ENCODE data around the gene PLIN1.

Gene PLIN1

GRCh38 chr15:89671687-89672086, 7.5 kb downstream of the PLIN1 start:
- no peak for DNase-seq

GRCh38 chr15:89670971-89671560, 8.1 kb downstream of the PLIN1 start:
- DNase-seq = no peak

- no peak for DNase-seq
Observed at GRCh38 chr15:89669941-89670340, 9.2 kb downstream of the PLIN1 start.

GRCh38 chr15:89669309-89669865, 9.8 kb downstream of the PLIN1 start:
- no peak for DNase-seq

- no peak for DNase-seq
Observed at GRCh38 chr15:89668171-89668570, 11.0 kb downstream of the PLIN1 start.

GRCh38 chr15:89667706-89667960, 11.5 kb downstream of the PLIN1 start:
- DNase-seq = no peak

GRCh38 chr15:89666858-89667705, 12.1 kb downstream of the PLIN1 start:
- DNase-seq = no peak

- no peak for DNase-seq
Observed at GRCh38 chr15:89666184-89666857, 12.8 kb downstream of the PLIN1 start.

GRCh38 chr15:89665449-89666181, 13.6 kb downstream of the PLIN1 start:
- no peak for DNase-seq

GRCh38 chr15:89664441-89665350, 14.5 kb downstream of the PLIN1 start:
- DNase-seq = no peak

- DNase-seq = no peak
Observed at GRCh38 chr15:89662893-89663626, 16.1 kb downstream of the PLIN1 start.

- no peak for DNase-seq
Observed at GRCh38 chr15:89660556-89660955, 18.6 kb downstream of the PLIN1 start.

GRCh38 chr15:89659295-89659694, 19.9 kb downstream of the PLIN1 start:
- DNase-seq = no peak

GRCh38 chr15:89657686-89658200, 21.4 kb downstream of the PLIN1 start:
- DNase-seq = no peak

GRCh38 chr15:89656116-89656815, 22.9 kb downstream of the PLIN1 start:
- DNase-seq = no peak

- DNase-seq = no peak
Observed at GRCh38 chr15:89654847-89655805, 24.0 kb downstream of the PLIN1 start, which contains the start of gene KIF7. KIF7 (minus strand) TSS chr15:89655467; CDS start chr15:89652930, 2,537 bp downstream.

- no peak for DNase-seq
Observed at GRCh38 chr15:89654301-89654761, 24.8 kb downstream of the PLIN1 start.

- DNase-seq = no peak
Observed at GRCh38 chr15:89653578-89653977, 25.6 kb downstream of the PLIN1 start.

GRCh38 chr15:89652666-89653065, 26.5 kb downstream of the PLIN1 start:
- no peak for DNase-seq
